Hepatocyte (in vitro differentiated cells): ENCODE data around the gene LMO4.

Source experiments
- EZH2 ChIP-seq: fragments of 200-600 bp; sonication (generic); IDR thresholded peaks from 2 replicates; pipeline ENCODE4 v1.6.1; 2016; ENCODE audit warnings: antibody characterized with exemption, mild to moderate bottlenecking, borderline replicate concordance
- EZH2phosphoT487 ChIP-seq: fragments of 200-600 bp; sonication (generic); IDR thresholded peaks from one replicate; pipeline ENCODE4 v1.6.1; 2018; ENCODE audit warnings: antibody characterized with exemption, mild to moderate bottlenecking, low read depth, moderate library complexity; ENCODE audit not compliant: unreplicated experiment, severe bottlenecking
- TF ChIP-seq, protein P1 (sequence below): fragments of 200-600 bp; sonication (generic); IDR thresholded peaks from 2 replicates; pipeline ENCODE4 v1.5.1; 2016; ENCODE audit warnings: antibody characterized with exemption, mild to moderate bottlenecking; ENCODE audit not compliant: poor library complexity

GRCh38 chr1:87334351-87335174 is 5.9 kb downstream of the LMO4 start:
- TF ChIP-seq, protein P1, sequence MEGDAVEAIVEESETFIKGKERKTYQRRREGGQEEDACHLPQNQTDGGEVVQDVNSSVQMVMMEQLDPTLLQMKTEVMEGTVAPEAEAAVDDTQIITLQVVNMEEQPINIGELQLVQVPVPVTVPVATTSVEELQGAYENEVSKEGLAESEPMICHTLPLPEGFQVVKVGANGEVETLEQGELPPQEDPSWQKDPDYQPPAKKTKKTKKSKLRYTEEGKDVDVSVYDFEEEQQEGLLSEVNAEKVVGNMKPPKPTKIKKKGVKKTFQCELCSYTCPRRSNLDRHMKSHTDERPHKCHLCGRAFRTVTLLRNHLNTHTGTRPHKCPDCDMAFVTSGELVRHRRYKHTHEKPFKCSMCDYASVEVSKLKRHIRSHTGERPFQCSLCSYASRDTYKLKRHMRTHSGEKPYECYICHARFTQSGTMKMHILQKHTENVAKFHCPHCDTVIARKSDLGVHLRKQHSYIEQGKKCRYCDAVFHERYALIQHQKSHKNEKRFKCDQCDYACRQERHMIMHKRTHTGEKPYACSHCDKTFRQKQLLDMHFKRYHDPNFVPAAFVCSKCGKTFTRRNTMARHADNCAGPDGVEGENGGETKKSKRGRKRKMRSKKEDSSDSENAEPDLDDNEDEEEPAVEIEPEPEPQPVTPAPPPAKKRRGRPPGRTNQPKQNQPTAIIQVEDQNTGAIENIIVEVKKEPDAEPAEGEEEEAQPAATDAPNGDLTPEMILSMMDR = no peak
- no peak for TF ChIP-seq EZH2
- no peak for TF ChIP-seq EZH2phosphoT487
